ENCODE measurements around the gene RFNG. TPM values are rescaled to one million over a fixed set of nuclear protein-coding genes. Genes with fewer than 3 reads are reported as not detected.

The RFNG gene
- total and polyA plus RNA-seq, 2 donors (not counting 1 experiment from before 2014, with no cell fraction given): 30.1 to 44.5 TPM

DNA sequence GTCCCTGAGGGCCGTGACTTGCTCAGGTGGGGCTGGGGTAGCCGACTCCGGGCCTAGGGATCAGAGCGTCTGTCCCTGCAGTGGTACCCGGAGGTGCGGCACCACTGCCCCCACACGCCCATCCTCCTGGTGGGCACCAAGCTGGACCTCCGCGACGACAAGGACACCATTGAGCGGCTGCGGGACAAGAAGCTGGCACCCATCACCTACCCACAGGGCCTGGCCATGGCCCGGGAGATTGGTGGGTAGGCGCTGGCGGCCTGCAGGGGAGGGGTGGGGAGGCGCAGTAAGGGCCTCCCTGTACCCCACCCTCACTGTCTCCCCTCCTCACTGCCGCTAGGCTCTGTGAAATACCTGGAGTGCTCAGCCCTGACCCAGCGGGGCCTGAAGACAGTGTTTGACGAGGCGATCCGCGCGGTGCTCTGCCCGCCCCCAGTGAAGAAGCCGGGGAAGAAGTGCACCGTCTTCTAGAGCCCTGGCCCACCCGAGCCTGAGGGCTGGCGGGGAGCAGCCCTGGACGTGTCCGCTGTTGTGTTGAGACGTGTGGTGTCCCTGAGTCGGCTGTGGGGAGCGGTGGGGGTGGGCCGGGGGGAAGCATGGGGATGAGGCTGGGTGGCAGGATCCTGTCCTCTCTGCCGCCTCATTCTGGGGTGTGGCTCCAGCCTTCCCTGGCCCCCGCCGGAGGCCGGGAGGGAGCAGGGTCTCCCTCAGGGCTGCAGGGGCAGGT, 18.1 kb downstream of the RFNG start:
- ATAC-seq (ENCODE audit: low read depth) (no peak), DNase-seq (no peak)
- intact Hi-C loops (cut with micrococcal nuclease): loop anchor here (10.0 kb wide), 1 partner anchor 521 kb away; no protein-coding TSS in a partner anchor
- POLR2A ChIA-PET: no interaction called here
- H3K36me3 ChIP-seq (replicated peaks in 1 of 2; ENCODE audit: control extremely low read depth in 1 of 2, control insufficient read depth in 1 of 2, extremely low read depth in 1 of 2, insufficient read depth in 2 of 2, low read length in 1 of 2): no peaks in the 10 kb centered on the region
- no peaks in the 10 kb centered on the region for H3K9me3 Mint-ChIP-seq (ENCODE audit: insufficient read depth)
- H3K9ac ChIP-seq (ENCODE audit: low read length): no peak overlapping the region
- H3K79me2 ChIP-seq (ENCODE audit: control insufficient read depth, insufficient read depth, low read length): peaks cover 14% of the 10 kb centered on the region
- no peak overlapping the region for H3K4me2 ChIP-seq (replicated peaks; ENCODE audit: low read depth, low read length, poor library complexity, severe bottlenecking)
- peaks cover 44% of the 10 kb centered on the region for H4K20me1 ChIP-seq (ENCODE audit: control insufficient read depth, insufficient read depth, low read length, poor library complexity, severe bottlenecking)
- H3K4me3 ChIP-seq (ENCODE audit: control extremely low read depth in 1 of 5, extremely low read depth in 1 of 5, insufficient read depth in 1 of 5, low read depth in 2 of 5, low read length in 4 of 5): no peak overlapping the region
- no peak overlapping the region for H2AFZ ChIP-seq (ENCODE audit: insufficient read depth, low read depth, low read length, poor library complexity, severe bottlenecking)
- no peak overlapping the region for H3K27ac Mint-ChIP-seq
- H3K27ac ChIP-seq (ENCODE audit: low read length in 2 of 2): no peak overlapping the region
- CTCF ChIA-PET: interaction anchor here (1.5 kb wide), 1 partner anchor 74 kb away, joined by 4 read pairs; no protein-coding TSS in a partner anchor
- H3K9me3 ChIP-seq (ENCODE audit: control extremely low read depth in 1 of 3, control insufficient read depth in 2 of 3, insufficient read depth in 1 of 3, low read length in 2 of 3): peaks cover 0 to 12% (median 0%) of the 10 kb centered on the region in 3 donors
- 97% methylated on average over 29 of the region's 38 CpGs for WGBS (ENCODE audit: insufficient coverage)
- peaks cover 28% of the 10 kb centered on the region for H3K4me1 Mint-ChIP-seq
- peak overlapping the region; percentile 76 for H3K4me3 Mint-ChIP-seq
- no peaks in the 10 kb centered on the region for H3K27me3 Mint-ChIP-seq
- H3K27me3 ChIP-seq (replicated peaks in 1 of 4; ENCODE audit: control extremely low read depth in 1 of 4, control insufficient read depth in 3 of 4, insufficient read depth in 4 of 4, low read length in 3 of 4): peaks cover 0 to 32% (median 3%) of the 10 kb centered on the region in 4 experiments
- H3K4me1 ChIP-seq (ENCODE audit: control insufficient read depth in 2 of 2, insufficient read depth in 2 of 2, low read length in 2 of 2): peaks cover 34 to 40% of the 10 kb centered on the region in 2 donors
- TF ChIP-seq CTCF (IDR thresholded peaks at IDR 0.05): no peak
- TF ChIP-seq EZH2 (IDR thresholded peaks at IDR 0.05; ENCODE audit: borderline replicate concordance, insufficient read depth, low read depth, low read length, poor library complexity, severe bottlenecking): no peak
